T-helper 2 cell treated with Interferon-gamma antibody and Interleukin-4, amounts not matched to agents 100 ng/mL and 5 ng/mL, for 36 hours (primary cell): ENCODE data around the gene CFAP77. TPM values are rescaled to one million over a fixed set of nuclear protein-coding genes. Genes with fewer than 3 reads are reported as not detected.

ENCODE experiments used
- intact Hi-C: fragments of 100-400 bp; cut with micrococcal nuclease; formaldehyde crosslinking; loops from one replicate; pipeline ENCODE4 v1.15.1; 2023
- total RNA-seq: library from RNA; stranded (reverse); gene quantifications from 2 replicates; pipeline ENCODE4 v1.2.3, GENCODE V29; 2022

The CFAP77 gene
- total RNA-seq, 1 donor from 2014 or later, result not detected

GRCh38 chr9:132575005-132575609 is 165.1 kb downstream of the CFAP77 start:
- intact Hi-C loops, result loop anchor here (10.0 kb wide), 1 partner anchor 70 kb away; no protein-coding TSS in a partner anchor

GRCh38 chr9:132575811-132576210 is 165.8 kb downstream of the CFAP77 start:
- intact Hi-C loops, result loop anchor here (10.0 kb wide), 1 partner anchor 71 kb away; no protein-coding TSS in a partner anchor

- intact Hi-C loops, result loop anchor here (10.0 kb wide), 1 partner anchor 72 kb away; no protein-coding TSS in a partner anchor
These were observed 167.1 kb downstream of the CFAP77 start for GRCh38 chr9:132577119-132577518.

- intact Hi-C loops, result loop anchor here (2.0 to 10.0 kb wide), 2 partner anchors 74 to 166 kb away; no protein-coding TSS in a partner anchor
These were observed 168.4 kb downstream of the CFAP77 start for GRCh38 chr9:132578367-132578932.

- intact Hi-C loops, result loop anchor here (2.0 to 10.0 kb wide), 2 partner anchors 75 to 167 kb away; no protein-coding TSS in a partner anchor
These were observed 169.4 kb downstream of the CFAP77 start for GRCh38 chr9:132579427-132579798.

GRCh38 chr9:132582276-132582785 is 172.3 kb downstream of the CFAP77 start, which contains the start of gene BARHL1:
BARHL1 (plus strand) TSS chr9:132582606; CDS start chr9:132582798, 192 bp downstream.
- intact Hi-C loops, result no loop called here

- intact Hi-C loops, result no loop called here
These were observed 173.0 kb downstream of the CFAP77 start for GRCh38 chr9:132582786-132583583.

- intact Hi-C loops, result no loop called here
These were observed 173.7 kb downstream of the CFAP77 start for GRCh38 chr9:132583584-132584304.

- intact Hi-C loops, result no loop called here
These were observed 174.9 kb downstream of the CFAP77 start for GRCh38 chr9:132584601-132585560.

- intact Hi-C loops, result no loop called here
These were observed 176.2 kb downstream of the CFAP77 start for GRCh38 chr9:132585954-132586829.

- intact Hi-C loops, result no loop called here
These were observed 177.0 kb downstream of the CFAP77 start for GRCh38 chr9:132586830-132587591.

GRCh38 chr9:132587592-132587955 is 177.6 kb downstream of the CFAP77 start:
- intact Hi-C loops, result no loop called here

GRCh38 chr9:132588098-132588497 is 178.1 kb downstream of the CFAP77 start:
- intact Hi-C loops, result no loop called here

GRCh38 chr9:132588501-132589147 is 178.6 kb downstream of the CFAP77 start:
- intact Hi-C loops, result no loop called here

GRCh38 chr9:132589148-132590036 is 179.4 kb downstream of the CFAP77 start:
- intact Hi-C loops, result no loop called here

GRCh38 chr9:132590037-132590317 is 180.0 kb downstream of the CFAP77 start:
- intact Hi-C loops, result no loop called here
